ENCODE measurements around the gene MRM2.
A peak's percentile ranks its signal among the peaks of the same experiment; 100 is the strongest.

The MRM2 gene

GRCh38 chr7:2245883-2246675 is 4.1 kb upstream of the MRM2 start:
- no peak for DNase-seq

GRCh38 chr7:2244404-2244995 is 2.5 kb upstream of the MRM2 start:
- DNase-seq = no peak

DNA sequence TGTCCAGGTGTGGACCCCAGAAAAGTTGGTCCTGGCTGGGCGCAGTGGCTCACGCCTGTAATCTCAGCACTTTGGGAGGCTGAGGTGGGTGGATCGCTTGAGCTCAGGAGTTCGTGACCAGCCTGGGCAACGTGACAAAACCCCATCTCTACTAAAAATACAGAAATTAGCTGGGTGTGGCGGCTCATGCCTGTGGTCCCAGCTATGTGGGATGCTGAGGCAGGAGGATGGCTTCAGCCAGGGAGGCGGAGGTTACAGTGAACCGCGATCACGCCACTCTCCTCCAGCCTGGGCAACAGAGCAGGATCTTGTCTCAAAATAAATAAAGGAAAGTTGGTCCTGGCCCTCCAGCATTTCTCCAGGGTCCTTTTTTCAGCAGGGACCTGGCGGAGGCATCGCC is 1.5 kb upstream of the MRM2 start:
- DNase-seq = no peak

- no peak for DNase-seq
Measured at GRCh38 chr7:2242541-2243429, 780 bp upstream of the MRM2 start.

DNA sequence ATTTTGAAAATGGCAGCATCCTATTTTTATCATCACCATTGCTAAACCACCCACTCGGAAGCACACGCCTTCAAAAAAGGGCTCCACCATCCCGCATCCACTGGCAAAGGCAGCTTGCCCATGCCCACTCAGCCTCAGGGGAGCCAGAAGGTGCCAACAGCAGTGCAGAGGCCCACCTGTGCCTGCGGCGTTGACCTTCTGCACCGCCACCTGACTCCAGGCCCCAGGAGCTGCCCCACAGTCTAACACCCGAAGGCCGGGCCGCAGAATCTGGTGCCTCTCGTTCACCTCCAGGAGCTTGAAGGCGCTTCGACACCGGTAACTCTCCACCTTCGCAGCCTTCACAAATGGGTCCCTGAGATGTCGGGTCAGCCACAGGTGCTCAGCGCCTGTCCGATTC is 2.8 kb downstream of the MRM2 start:
- DNase-seq = no peak

- no peak for DNase-seq
Measured at GRCh38 chr7:2237109-2237602, 4.8 kb downstream of the MRM2 start.

- no peak for DNase-seq
Measured at GRCh38 chr7:2233926-2234325, 8.1 kb downstream of the MRM2 start.

GRCh38 chr7:2232766-2233520 is 9.1 kb downstream of the MRM2 start, which contains the start of gene MAD1L1:
Gene MAD1L1 (minus strand): TSS chr7:2232945. CDS start chr7:2230133, 2,812 bp downstream.
- DNase-seq = peak; percentile 31

DNA sequence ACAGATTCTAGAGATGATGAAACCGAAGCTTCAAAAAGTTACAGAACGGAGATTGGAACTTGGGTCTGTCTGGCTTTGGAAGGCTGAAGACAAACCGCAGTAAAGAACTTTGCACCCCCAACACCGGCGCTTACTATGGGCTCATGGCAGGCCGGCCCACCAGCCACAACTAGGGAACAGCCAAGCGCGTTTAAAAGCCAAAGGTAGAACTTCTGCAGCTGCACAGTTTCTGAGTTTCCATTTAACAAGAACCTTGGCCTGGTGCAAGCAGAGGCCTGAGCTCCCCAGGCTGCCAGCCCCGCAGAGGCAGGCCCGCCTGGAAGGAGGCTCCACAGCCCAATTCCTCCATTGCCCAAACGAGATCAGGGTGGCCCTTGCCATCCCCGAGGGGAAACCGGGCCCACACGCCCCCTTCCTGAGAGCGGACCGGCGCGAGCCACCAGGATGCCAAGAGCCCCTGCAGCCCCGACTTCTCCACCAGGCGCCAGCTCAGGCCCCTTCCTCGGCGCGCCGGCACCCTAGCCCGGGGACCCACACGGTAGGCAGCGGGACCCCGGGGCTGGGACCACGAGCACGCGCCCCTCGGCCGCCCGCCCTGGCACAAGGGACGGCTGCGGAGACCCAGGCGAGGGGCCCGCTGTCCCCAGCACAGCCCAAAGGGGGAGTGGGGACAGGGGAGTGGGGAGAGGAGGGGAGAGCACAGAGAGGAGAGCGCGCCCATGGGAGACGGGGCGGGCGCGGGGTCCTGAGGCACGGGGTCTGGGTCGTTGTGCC is 9.8 kb downstream of the MRM2 start:
- DNase-seq = no peak

- DNase-seq = no peak
Measured at GRCh38 chr7:2230882-2231281, 11.1 kb downstream of the MRM2 start.

DNA sequence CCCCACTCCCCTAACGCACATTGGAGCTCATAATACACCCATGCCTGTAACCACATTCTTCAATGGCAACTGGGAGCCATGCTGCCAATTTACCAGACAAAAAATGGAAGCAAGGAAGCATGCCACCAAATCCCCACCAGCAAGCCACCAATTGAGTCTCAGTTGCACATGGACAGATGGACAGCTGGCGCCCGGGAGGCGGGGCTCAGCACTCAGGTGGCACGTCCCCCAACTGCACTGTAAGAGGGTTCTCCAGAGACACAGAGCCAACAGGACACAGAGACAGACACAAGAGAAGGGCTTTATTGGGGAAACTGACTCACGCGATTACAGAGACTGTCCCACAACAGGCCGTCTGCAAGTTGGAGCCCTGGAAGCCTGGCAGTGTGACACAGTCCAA is 11.8 kb downstream of the MRM2 start:
- no peak for DNase-seq

DNA sequence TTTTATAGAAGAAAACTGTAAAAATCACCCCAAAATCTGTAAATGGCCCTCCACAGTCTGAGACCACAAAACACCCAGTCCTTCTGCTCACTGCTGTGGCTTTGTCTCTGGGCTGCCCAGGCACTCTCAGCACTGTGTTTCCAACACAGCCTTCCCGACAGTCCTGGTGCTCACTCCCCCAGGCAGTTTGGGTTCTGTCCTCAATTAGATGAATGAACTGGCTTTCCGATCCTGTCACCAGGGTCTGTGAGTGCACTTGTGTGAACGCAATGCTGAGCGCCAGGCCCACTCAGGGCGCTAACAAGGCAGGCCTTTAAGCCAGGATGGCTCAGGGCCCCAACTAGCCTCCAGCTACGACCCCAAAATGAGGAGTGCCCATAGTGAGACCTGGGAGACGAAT is 12.5 kb downstream of the MRM2 start:
- no peak for DNase-seq

DNA sequence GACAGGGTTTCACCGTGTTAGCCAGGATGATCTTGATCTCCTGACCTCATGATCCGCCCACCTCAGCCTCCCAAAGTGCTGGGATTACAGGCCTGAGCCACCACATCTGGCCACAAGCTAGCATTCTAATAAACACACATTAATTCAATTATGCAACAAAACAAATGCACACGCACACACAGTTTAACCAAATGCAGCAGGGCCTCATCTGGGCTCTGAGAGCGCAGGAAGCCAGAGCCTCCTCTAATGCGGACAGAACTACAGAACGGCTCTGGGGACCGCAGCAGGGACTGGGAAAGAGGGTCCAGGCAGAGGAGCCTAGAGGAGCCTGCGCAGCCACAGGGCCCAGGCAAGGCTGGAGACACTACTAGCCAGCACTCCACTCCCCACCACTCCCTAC is 13.1 kb downstream of the MRM2 start:
- no peak for DNase-seq

DNA sequence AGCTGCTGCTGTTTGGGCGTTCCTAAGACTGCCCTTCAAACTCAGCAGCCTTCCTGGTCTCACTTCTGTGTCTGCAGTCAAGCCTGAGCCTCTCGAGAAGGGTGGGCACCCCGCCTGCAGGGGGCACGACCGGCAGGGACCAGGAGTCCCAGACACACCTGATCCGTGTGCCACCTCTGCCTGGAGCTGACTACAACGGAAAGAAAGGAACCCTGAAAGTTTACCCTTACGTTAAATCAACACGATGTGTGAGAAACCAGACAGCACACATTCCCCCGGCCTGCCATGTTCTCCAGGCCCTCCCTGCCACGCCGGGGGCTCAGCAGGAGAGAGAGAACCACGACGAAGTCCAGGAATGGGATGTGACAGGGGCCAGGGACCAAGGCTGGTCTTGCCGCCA is 14.3 kb downstream of the MRM2 start:
- no peak for DNase-seq

DNA sequence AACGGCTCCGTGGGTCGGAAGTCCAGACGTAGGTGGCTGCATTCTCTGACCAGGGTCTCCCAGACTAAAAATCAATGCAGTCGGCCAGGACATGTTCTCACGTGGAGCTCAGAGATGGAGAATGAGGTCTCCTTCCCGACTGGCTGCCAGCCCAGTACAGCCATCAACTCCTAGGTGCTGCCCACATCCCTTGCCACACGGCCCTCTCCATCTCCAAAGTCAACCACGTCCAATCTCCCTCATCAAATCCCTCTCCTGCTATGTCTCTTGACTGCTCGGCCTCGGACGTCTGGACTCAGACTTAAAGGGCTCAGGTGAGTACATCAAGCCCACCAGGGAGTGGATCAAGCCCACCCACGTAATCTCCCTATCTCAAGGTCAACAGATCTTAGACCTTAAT is 16.2 kb downstream of the MRM2 start:
- DNase-seq = no peak

- DNase-seq = no peak
Measured at GRCh38 chr7:2225336-2225735, 16.7 kb downstream of the MRM2 start.

- DNase-seq = no peak
Measured at GRCh38 chr7:2224934-2225333, 17.1 kb downstream of the MRM2 start.

- no peak for DNase-seq
Measured at GRCh38 chr7:2224491-2224928, 17.5 kb downstream of the MRM2 start.

GRCh38 chr7:2223321-2223720 is 18.7 kb downstream of the MRM2 start:
- DNase-seq = no peak

- DNase-seq = no peak
Measured at GRCh38 chr7:2222516-2222915, 19.5 kb downstream of the MRM2 start.

- no peak for DNase-seq
Measured at GRCh38 chr7:2220954-2221353, 21.1 kb downstream of the MRM2 start.

DNA sequence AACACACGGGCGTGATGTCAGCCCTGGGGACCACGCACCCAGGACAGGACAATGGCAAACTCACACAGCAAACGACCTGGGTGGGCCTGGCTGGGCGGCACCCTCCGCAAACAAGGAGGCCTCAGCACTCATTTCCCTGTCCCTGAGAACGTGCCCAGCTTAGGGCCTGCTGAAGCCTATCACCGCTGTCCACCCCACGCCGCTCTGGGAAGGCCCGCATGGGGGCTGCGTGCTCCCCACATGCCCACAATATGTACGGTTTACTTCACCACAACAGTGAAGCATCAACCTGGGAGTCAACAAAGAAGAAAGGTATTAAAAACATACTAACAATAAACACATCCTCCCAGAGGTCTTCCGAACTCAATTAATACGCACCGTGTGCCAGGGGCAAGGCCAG is 21.5 kb downstream of the MRM2 start:
- no peak for DNase-seq
